HG02884 (cell line): ENCODE results near the gene UPB1.
A peak's percentile ranks its signal among the peaks of the same experiment; 100 is the strongest.
"Not testable (repeated sequence)": the region's sequence is repeated elsewhere in the genome, so short reads cannot be mapped to it uniquely, and the experiment has no call there.

Experiments
- ATAC-seq: cut with Tn5 transposase; IDR thresholded peaks from one replicate; pipeline ENCODE4 v1.9.1; 2021; ENCODE audit warnings: mild to moderate bottlenecking, moderate library complexity; ENCODE audit not compliant: unreplicated experiment

UPB1 gene

GRCh38 chr22:24526191-24526590, 31.1 kb downstream of the UPB1 start:
- ATAC-seq = no peak

GRCh38 chr22:24529898-24530297, 34.8 kb downstream of the UPB1 start:
- ATAC-seq = no peak

GRCh38 chr22:24530968-24531367, 35.8 kb downstream of the UPB1 start:
- ATAC-seq = not testable (repeated sequence)

GRCh38 chr22:24532075-24532474, 36.9 kb downstream of the UPB1 start:
- ATAC-seq = no peak

- ATAC-seq = no peak
These were observed 40.2 kb downstream of the UPB1 start for GRCh38 chr22:24535348-24535747.

GRCh38 chr22:24536089-24536488, 41.0 kb downstream of the UPB1 start:
- ATAC-seq = no peak

- no peak for ATAC-seq
These were observed 45.3 kb downstream of the UPB1 start for GRCh38 chr22:24540470-24540869.

- no peak for ATAC-seq
These were observed 46.8 kb downstream of the UPB1 start for GRCh38 chr22:24541681-24542515.

GRCh38 chr22:24542641-24543040, 47.5 kb downstream of the UPB1 start:
- ATAC-seq = no peak

- no peak for ATAC-seq
These were observed 48.1 kb downstream of the UPB1 start for GRCh38 chr22:24543185-24543601.

- no peak for ATAC-seq
These were observed 48.6 kb downstream of the UPB1 start for GRCh38 chr22:24543679-24544243.

GRCh38 chr22:24548812-24549211, 53.7 kb downstream of the UPB1 start:
- ATAC-seq = no peak

GRCh38 chr22:24550028-24550901, 55.1 kb downstream of the UPB1 start:
- no peak for ATAC-seq

GRCh38 chr22:24550902-24551435, 55.8 kb downstream of the UPB1 start:
- ATAC-seq = no peak

GRCh38 chr22:24552503-24553286, 57.6 kb downstream of the UPB1 start:
- not testable (repeated sequence) for ATAC-seq

- ATAC-seq = no peak
These were observed 58.6 kb downstream of the UPB1 start for GRCh38 chr22:24553597-24554312.

GRCh38 chr22:24554313-24555164, 59.4 kb downstream of the UPB1 start, which contains the start of gene GUCD1:
TSS of gene GUCD1 (minus strand) at chr22:24555138. CDS start at chr22:24554991, 147 bp downstream.
- ATAC-seq = no peak

- peak; percentile 63 for ATAC-seq
These were observed 60.3 kb downstream of the UPB1 start, which contains the start of gene SNRPD3 for GRCh38 chr22:24555165-24556039. TSS of gene SNRPD3 (plus strand) at chr22:24555999. CDS start at chr22:24557675, 1,676 bp downstream.
